Body of pancreas (tissue), 4 donors: ENCODE measurements around the gene WDR86.

Experiments
- POLR2A ChIP-seq, 3 donors: fragments of 450-650 bp; IDR thresholded peaks; one replicate each; pipeline ENCODE4 v1.6.1; 2016; ENCODE audit warnings: antibody characterized with exemption in 3 of 3, mild to moderate bottlenecking in 2 of 3
- TF ChIP-seq, protein P1 (sequence below), 7 experiments: fragments of 450-650 bp in 4 of 7; fragments of 200-600 bp in 3 of 7; sonication (generic) in 3 of 7; IDR thresholded peaks; one replicate each; pipeline ENCODE4 v1.5.1; 2016 to 2019; ENCODE audit warnings: antibody characterized with exemption in 7 of 7

DNA sequence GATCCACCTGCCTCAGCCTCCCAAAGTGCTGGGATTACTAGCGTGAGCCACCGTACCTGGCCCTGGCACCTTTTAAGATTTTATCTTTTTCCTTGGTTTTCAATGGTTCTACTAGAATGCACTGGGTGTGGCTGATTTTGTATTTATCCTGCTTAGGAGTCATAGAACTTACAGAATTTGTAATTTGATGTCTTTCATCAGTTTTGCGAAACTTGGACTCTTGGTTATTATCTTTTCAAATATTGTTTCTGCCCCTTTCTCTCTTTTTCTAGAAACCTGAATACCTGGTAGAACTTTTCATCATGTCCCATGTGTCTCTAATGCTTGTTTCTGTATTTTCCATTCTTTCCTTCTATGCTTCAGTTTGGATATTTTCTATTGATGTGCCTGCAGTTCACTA is 71.0 kb downstream of the WDR86 start:
- TF ChIP-seq, protein P1, sequence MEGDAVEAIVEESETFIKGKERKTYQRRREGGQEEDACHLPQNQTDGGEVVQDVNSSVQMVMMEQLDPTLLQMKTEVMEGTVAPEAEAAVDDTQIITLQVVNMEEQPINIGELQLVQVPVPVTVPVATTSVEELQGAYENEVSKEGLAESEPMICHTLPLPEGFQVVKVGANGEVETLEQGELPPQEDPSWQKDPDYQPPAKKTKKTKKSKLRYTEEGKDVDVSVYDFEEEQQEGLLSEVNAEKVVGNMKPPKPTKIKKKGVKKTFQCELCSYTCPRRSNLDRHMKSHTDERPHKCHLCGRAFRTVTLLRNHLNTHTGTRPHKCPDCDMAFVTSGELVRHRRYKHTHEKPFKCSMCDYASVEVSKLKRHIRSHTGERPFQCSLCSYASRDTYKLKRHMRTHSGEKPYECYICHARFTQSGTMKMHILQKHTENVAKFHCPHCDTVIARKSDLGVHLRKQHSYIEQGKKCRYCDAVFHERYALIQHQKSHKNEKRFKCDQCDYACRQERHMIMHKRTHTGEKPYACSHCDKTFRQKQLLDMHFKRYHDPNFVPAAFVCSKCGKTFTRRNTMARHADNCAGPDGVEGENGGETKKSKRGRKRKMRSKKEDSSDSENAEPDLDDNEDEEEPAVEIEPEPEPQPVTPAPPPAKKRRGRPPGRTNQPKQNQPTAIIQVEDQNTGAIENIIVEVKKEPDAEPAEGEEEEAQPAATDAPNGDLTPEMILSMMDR (IDR thresholded peaks at IDR 0.05) = no peak
- no peak for TF ChIP-seq POLR2A (IDR thresholded peaks at IDR 0.05)
